GM19351 (cell line): ENCODE results near the gene PLXDC1.
"Not testable (repeated sequence)": the region's sequence is repeated elsewhere in the genome, so short reads cannot be mapped to it uniquely, and the experiment has no call there.

Experiments
- ATAC-seq: cut with Tn5 transposase; IDR thresholded peaks from one replicate; pipeline ENCODE4 v1.9.1; 2021; ENCODE audit warnings: mild to moderate bottlenecking, moderate library complexity; ENCODE audit not compliant: unreplicated experiment

PLXDC1 gene

DNA sequence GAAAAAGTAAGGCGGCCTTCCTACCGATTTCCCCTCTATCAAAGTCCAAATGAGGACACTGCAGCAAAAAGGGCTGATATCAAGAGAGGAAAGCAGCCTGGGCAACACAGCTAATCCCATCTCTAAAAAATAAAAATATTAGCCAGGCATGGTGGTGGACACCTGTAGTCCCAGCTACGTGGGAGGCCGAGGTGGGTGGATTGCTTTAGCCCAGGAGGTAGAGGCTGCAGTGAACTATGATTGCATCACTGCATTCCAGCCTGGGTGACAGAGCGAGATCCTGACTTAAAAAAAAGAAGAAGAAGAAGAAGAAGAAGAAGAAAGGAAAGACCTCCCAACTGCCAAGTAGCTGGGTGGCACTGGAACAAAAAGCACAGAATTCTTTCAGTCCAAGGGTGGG, 31.6 kb upstream of the PLXDC1 start:
- no peak for ATAC-seq

DNA sequence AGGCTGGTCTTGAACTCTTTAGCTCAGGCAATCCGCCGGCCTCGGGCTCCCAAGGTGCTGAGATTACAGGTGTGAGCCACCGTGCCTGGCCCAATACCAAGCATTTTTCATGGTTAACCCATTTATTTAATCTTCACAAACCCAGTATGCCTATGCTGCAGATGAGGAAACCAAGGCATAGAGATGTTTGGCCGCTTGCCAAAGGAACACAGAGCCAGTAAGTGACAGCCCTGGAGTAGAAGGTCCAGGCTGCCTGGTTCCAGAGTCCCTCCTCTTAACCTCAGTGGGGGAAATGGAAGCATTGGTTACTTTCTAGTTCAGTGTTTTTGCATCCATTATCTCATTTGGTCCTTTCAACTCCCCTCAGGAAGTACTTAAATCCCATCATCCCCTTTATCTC, 29.9 kb upstream of the PLXDC1 start:
- ATAC-seq = no peak

DNA sequence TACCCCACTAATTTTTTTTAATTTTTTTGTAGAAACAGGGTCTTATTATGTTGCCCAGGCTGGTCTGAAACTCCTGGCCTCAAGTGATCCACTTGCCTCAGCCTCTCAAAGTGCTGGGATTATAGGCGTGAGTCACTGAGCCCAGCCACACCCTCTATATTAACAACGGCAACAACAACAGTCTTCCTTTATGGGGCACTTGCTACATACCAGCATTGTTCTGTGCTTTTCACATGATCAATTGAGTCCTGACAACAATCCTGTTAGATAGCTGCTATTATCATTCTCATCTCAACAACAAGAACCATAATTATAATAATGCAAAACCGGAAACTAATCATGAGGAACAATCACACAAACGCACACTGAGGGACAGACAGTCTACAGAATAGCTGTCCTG, 27.1 kb upstream of the PLXDC1 start:
- ATAC-seq = no peak

DNA sequence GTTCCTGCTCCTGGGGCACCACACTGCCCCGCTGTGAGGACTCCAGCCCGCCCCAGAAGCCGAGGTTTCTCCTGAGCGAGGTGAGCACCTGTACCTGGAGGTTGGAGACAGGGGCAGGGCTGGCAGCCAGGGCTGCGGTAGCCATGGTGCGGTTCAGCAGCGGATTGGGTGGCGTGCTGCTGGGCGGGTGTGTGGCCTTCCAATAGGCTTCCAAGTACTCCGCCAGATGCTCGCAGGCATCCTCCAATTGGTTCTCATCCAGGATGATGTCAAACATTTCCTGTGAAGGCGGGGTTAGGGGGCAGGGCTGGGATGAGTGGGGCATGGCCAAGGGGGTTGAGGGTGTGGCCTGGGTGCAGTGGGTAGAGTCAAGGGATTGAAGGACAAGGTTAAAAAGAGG, 25.8 kb upstream of the PLXDC1 start:
- no peak for ATAC-seq

DNA sequence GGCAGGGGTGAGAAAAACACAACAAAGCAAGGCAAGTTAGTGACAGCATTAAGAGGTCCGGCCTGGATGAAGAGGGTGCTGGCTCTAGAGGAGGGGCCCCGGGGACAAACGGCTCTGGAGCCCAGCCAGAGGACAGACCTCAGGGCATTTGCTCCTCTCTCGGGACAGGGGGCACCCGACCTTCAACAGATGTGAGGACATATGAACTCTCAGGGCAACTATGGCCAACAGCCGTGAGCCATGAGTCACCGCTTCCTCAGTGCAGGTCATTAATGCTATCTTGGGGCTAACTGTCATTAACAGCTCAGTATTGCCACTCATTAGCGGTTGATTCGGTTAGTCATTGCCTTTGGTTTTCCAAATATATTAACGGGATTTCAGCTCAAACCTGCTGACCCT, 24.3 kb upstream of the PLXDC1 start:
- ATAC-seq = no peak

DNA sequence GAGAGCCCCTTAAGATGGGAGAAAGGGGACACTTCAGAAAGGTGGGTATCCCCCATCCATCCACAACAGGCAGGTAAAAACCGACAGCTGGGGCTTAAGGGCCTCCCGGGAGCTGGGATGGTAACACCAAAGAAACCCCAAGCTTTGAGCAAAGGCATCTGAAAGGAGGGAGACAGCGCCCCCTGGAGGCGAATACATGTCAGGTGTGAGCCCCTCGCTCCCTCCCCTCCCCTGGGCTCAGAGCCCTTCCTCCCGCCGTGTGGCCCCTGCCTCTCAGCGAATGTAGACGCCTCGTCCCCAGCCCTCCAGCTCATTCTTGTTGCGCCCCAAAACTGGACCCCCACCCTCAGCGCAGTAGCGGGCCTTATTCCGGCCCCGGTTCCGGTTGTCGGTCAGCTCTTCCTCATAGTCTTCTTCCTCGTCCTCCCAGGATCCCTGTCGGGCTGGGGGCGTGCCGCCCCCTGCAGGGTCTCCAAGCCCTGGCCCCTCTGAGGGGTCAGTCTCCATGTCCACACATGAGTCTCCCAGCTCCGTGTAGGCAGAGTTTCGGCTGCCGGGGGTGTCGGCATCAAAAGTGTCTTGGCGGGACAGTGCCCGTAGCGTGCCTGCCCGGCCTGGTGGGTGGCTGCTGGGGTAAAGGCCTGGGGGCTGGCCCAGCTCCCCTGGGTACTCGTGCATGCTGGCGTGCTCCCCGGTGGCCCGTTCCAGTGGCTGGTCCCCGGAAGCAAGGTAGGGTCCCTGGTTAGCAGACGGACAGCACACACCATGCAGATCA, 23.7 kb upstream of the PLXDC1 start:
- ATAC-seq = no peak

DNA sequence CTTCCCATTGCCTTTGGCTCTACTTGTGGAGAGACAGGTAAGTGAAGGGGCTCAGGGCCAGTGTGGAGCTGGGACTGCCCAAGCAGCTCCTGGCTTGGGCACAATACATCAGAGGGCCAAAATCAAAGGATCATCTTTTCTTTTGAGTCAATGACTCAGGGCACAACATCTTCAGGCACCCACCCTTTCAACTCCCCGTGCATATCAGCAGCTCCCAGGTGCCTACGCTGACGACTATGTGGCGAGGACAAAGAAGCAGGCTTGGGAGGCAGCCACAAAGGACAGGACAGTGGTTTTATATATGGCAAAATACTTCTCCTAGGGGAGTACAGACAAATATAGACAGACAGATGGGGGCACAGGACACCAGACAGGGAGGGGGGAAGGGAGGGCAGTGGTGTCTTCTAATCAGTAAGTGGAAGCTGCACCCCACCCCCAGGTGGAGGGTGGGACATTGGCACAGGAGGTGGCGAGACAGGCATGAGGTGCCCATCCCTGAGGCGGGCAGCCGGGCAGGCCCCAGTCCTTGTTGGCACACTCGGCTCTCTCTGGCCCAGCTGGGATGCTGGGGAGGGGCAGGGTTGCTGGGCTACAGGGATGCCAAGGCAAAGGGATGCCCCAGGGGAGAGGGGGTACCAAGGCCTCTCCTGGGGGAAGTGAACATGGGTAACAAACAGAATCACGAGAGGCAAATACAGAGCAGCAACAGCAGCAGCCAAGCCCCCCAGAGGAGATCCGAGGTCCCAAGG, 22.3 kb upstream of the PLXDC1 start:
- no peak for ATAC-seq

DNA sequence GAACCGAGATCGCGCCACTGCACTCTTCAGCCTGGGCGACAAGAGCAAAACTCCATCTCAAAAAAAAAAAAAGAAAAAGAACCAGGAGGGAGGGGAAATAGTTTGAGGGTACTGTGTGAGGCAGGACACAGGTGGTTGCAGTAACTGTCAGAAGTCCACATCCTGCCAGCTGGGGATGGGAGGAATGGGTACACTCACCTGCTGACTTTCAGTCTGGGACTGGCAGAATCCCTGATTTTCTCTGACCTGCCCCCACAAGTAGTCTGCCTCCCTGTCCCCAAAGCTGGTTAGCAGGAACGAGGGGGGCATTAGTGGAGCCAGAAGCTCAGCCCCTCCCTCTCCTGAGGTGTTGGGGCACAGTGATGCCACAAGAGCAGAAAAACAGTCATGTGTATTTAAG, 21.6 kb upstream of the PLXDC1 start:
- no peak for ATAC-seq

DNA sequence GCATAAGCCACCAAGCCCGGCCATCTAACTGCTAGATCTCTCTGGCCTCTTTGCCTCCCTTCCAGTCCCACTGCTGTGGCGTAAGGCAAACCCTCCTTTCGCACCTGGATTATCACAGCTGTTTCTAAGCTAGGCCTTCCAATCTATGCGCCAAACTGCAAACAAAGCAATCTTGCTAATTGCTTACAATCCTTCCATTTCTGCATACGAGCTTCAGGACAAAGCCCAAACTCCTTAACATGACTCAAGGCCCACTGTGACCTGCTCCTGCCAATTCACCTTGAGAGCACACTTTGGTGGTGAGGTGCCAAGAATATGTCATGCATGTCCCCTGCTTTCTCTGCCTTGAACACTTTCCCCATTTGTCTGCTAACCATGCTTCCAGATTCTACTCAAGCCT, 20.5 kb upstream of the PLXDC1 start:
- ATAC-seq = no peak

DNA sequence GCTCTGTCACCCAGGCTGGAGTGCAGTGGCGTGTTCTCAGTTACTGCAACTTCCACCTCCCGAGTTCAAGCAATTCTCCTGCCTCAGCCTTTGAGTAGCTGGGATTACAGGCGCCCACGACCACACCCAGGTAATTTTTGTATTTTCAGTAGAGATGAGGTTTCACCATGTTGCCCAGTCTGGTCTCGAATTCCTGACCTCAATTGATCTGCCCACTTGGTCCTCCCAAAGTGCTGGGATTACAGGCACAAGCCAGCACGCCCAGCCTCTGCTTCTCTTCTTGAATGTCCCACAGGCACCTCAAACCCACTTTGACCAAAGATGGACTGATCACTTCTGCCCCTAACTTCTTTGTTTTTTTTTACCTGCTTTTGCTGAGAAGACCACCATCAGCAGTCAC, 19.1 kb upstream of the PLXDC1 start:
- no peak for ATAC-seq

DNA sequence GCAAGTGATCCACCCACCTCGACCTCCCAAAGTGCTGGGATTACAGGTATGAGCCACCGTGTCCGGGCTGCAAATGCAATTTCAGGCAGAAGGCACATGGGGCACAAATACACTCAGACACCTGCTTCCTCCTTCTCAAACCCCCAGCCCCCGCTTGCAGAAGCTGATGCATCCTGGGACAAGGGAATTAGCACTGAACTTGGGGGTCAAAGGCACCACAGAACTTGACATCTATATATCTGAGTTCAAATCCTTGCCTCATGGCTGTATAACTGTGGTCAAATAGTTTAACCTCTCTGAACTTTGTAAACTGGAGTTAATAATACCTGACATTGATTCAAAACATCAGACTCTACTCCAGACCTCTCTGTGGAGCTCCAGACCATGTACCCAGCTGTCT, 18.7 kb upstream of the PLXDC1 start:
- ATAC-seq = no peak

DNA sequence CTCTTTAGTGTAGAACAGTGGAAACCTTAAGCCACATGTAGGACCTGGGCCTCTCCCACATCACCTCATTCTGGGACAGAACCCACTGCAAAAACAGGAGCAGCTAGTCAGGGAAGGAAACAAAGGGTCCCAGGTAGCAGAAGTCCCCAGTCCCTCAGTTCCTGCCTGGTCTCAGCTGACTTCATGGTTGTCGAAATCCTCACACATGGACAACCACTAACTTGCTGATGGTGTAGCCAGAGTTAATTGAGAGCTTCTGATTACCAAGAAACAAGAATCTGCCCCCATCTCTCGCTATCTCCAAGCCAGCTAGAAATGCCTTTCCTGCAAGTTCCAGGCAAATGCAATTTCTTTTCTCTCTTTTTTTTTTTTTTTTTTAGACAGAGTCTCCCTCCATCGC, 18.1 kb upstream of the PLXDC1 start:
- no peak for ATAC-seq

DNA sequence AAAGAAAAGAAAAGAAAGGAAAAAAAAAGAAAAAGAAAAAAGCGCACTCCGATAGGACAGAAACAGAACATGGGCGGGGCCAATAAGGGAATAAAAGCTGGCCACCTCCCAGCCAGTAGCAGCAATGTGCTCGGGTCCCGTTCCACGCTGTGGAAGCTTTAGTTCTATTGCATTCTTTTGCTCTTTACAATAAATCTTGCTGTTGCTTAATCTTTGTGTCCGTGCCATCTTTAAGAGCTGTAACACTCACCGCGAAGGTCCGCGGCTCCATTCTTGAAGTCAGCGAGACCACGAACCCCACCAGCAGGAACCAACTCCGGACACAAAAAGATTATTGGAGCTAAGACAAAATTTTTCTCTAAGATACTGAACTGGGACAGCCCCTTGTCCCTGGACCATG, 17.7 kb upstream of the PLXDC1 start:
- ATAC-seq = no peak

DNA sequence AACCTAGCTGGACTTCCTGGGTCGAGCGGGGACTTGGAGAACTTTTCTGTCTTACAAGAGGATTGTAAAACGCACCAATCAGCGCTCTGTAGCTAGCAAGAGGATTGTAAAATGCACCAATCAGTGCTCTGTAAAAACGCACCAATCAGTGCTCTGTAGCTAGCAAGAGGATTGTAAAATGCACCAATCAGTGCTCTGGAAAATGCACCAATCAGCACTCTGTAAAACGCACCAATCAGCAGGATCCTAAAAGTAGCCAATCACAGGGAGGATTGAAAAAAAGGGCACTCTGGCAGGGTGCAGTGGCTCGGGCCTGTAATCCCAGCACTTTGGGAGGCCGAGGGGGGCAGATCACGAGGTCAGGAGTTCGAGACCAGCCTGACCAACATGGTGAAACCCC, 17.1 kb upstream of the PLXDC1 start:
- ATAC-seq = not testable (repeated sequence)

DNA sequence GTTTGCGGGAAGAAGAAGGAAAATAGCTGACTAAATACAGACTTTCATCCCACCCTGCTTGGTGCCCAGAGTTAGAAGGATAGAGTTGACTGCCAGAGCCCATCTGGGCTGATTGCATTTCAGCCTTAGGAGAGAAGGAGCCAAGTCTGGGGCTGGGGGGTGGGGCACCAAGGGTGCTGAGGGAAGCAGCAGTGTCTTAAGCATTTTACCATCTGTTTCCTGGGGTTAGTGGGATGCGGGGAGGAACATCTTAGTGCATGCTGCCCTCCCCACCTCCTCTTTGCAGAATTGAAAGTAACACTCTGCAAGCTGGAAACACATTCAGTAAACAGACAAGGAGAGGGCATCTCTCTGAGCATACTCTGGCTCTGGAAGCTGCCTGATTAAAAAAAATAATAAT, 16.0 kb upstream of the PLXDC1 start:
- no peak for ATAC-seq

DNA sequence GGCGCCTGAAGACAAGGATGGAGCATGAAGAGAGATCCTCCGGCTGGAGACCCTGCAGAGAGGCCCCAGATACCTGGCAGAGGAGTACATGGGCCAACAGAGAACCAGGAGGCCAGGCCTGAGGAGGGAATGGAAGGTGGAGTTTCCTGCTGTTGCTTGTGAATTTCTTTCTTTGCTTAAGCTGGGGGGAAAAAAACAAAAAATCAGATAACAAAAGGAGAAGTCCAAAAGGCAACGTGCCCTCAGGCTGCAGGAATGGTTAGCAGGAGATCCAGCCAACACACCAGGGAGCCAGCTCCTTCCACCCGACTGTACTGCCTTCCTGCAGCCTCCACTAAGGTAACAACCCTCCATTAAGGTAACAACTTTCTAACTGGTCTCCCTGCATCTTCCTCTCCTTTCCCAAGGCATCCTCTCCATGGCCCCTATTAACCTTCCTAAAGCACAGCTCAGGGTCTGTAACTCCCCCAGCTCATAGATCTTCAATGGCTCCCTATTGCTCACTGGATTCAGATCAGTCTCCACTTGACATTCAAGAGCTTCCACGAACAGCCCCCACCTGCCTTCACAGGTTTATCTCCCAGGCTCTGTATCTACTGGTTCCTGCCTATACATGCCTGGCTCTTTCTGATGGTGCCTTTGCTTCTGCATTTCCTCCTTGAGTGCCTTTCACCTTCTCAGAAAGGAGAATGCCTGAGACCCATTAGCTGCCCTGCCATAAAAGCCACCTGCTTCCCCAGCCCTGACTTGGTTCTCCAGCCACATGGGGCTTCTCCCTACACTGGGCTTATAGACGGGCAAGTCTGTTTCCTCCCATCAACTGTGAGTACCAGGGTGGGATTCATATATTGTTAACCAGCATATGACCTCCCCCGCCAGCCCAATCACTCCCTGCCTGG, 15.2 kb upstream of the PLXDC1 start:
- no peak for ATAC-seq

DNA sequence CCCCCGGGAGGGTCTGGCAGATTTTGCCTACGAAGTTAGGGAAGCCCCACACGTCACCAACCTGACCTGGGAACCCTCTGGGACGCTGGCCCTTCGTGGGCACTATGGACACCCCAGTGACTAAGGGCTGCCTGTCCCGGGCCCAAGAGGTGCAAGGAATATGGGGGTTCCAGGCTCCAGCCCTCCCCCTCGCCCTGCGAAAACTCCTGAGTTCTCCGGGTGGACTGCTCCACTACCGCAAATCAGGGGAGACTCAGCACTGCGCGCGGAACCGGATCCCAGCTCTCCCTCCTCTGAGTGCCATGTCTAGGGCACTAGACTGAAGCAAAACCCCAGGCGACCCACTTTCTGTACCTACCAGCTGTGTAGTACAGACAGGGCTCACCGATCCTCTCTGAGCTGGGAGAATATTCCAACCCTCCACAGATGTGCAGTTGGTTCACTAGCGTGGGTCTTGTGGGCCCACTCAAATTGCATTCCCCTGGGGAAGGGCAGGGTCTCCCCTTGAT, 14.5 kb upstream of the PLXDC1 start, which contains the start of gene ARL5C:
Gene ARL5C, minus strand, starts transcription at position 321 of the 509 bp plus-strand sequence. CDS start 401 bp downstream, outside the sequence.
- ATAC-seq = no peak

DNA sequence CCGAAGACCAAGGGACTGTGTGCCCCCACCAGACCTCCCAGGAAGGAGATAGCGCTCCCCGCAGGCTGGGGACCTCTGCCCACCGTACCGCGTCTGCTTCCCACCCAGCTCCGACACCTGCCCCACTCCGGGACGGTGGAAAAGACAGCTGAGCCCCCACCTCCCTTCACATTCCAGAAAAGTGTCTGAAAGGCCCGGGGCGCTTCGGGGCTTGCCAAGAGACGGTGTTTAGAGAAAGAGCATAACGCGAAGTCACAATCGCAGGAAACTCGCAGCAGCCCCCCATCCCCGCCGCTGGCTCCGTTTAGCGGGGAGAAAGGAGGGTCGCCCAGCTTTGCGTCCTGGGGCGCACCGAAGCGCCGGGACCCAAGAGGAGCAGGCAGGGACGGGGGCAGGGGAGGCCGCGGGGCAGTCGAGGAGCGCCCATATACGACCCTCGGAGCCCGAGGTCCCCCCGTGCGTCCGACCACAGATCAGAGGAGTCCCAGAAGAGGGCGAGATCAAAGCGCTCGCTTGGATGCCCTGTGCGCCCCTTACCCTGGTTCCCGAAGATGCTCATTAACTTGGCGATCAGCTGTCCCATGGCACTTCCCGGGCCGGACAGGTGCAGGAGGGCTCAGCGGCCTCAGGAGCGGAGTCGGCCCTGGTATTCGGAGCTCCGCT, 13.9 kb upstream of the PLXDC1 start:
- ATAC-seq = no peak

DNA sequence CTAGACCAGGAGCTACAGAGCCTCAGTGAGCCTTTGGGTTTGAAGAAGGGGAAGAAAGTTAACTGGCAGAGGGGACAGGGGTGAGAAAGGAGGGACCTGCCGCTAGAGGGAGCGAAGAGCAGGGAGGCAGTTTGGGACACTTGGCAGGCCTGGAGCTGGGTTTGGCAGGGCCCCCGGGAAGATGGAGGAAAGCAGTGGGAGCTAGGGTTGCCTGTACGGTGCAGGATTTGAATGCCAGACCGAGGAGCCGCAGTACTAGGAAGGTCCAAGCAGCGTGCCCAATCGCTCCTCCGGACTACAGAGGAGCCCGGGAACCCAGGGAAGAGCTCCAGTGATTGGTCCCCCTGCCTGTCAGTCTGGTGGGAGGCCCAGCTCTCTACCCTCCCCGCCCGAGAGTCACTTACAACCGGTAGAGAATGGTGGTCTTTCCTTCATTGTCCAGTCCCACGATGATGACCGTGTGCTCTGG, 13.3 kb upstream of the PLXDC1 start:
- peak; percentile 80 for ATAC-seq

DNA sequence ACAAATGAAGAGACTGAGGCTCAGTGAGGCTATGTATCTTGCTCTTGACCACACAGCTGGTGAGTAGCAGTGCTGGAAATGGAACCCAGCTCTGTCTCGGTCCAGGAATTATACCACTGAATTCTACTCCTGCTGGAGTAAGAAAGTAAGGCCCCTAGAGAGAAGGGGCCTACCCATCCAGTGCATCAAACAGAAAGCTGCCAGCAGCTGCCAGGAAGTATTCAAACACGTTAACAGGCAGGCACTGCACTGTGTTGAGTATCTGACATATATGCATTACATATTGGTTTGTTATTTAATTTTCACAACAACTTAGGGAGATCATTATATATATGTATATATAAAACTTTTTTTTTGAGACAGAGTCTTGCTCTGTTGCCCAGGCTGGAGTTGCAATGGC, 10.5 kb upstream of the PLXDC1 start:
- no peak for ATAC-seq

DNA sequence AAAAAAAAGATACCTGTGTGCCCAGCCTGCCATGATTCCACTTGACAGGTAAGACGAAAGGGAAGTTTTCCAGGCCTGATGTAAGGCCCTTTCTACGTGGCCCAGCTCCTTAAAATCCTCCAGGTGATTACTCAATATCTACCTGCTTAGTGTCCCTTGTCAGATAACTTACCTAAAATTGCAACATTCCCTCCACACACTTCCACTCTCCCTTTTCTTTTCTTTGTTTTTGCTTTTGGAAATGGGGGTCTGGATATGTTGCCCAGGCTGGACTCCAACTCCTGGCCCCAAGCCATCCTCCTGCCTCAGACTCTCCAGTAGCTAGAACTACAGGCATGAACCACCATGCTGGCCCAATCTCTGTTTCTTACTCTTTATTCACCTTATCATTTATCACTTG, 7.2 kb upstream of the PLXDC1 start:
- no peak for ATAC-seq
